PC-3 (cell line): ENCODE results near the gene NDUFB5. TPM values are rescaled to one million over a fixed set of nuclear protein-coding genes. Genes with fewer than 3 reads are reported as not detected.
A peak's percentile ranks its signal among the peaks of the same experiment; 100 is the strongest.

ENCODE experiments used
- ATAC-seq: fragments of 200-7000 bp; cut with Tn5 transposase; 2 replicates; pipeline ENCODE4 v1.9.1; 2020; ENCODE audit warnings: mild to moderate bottlenecking, moderate library complexity
- BruUV-seq: library from RNA; stranded (reverse); fragments of 400-500 nt; replicated peaks from 2 replicates; lab custom pipeline; 2021; lab: Mats Ljungman, UMichigan
- CTCF ChIA-PET: fragments of 300-600 bp; sonication (Branson Sonifier 250); formaldehyde crosslinking; loops from one replicate; lab custom pipeline; 2022; ENCODE audit warnings: antibody characterized with exemption; lab: Charles Lee
- POLR2A ChIA-PET: fragments of 300-600 bp; sonication (Branson Sonifier 250); formaldehyde crosslinking; loops from one replicate; lab custom pipeline; 2022; ENCODE audit warnings: antibody characterized with exemption; ENCODE audit not compliant: unreplicated experiment; lab: Charles Lee
- DNase-seq: peaks from one replicate; pipeline ENCODE4 v3.0.0-alpha.2; 2015
- H2AFZ ChIP-seq: fragments of 300-600 bp; sonication (generic); 2 replicates; pipeline ENCODE4 v1.6.0; 2016; ENCODE audit warnings: antibody characterized with exemption, low read length
- H3F3A ChIP-seq: fragments of 300-600 bp; sonication (generic); one replicate; pipeline ENCODE4 v1.6.0; 2017; ENCODE audit warnings: antibody characterized with exemption, low read length, control low read depth, mild to moderate bottlenecking; ENCODE audit not compliant: unreplicated experiment
- H3K27ac ChIP-seq: fragments of 300-600 bp; sonication (generic); 2 replicates; pipeline ENCODE4 v1.5.1; 2016; ENCODE audit warnings: mild to moderate bottlenecking, low read length
- H3K27me3 ChIP-seq: fragments of 300-600 bp; sonication (generic); 2 replicates; pipeline ENCODE4 v1.6.1; 2016; ENCODE audit warnings: low read length, mixed read lengths
- H3K36me3 ChIP-seq: fragments of 300-600 bp; sonication (generic); 2 replicates; pipeline ENCODE4 v1.6.1; 2016; ENCODE audit warnings: low read depth, mixed run types, low read length, mixed read lengths
- H3K4me1 ChIP-seq: fragments of 300-600 bp; sonication (generic); 2 replicates; pipeline ENCODE4 v1.5.1; 2016; ENCODE audit warnings: low read length; ENCODE audit not compliant: insufficient read depth
- H3K4me2 ChIP-seq: fragments of 300-600 bp; sonication (generic); 2 replicates; pipeline ENCODE4 v1.6.0; 2016; ENCODE audit warnings: low read length
- H3K4me3 ChIP-seq: fragments of 300-600 bp; sonication (generic); 2 replicates; pipeline ENCODE4 v1.5.1; 2016; ENCODE audit warnings: mild to moderate bottlenecking, low read length, mixed read lengths
- H3K79me2 ChIP-seq: fragments of 300-600 bp; sonication (generic); 2 replicates; pipeline ENCODE4 v1.6.1; 2017; ENCODE audit warnings: low read length, mixed read lengths
- H3K9ac ChIP-seq: fragments of 300-600 bp; sonication (generic); 2 replicates; pipeline ENCODE4 v1.6.0; 2016; ENCODE audit warnings: mild to moderate bottlenecking, low read length
- H3K9me2 ChIP-seq: fragments of 300-600 bp; sonication (generic); replicated peaks from 2 replicates; pipeline ENCODE4 v1.6.1; 2016; ENCODE audit warnings: mixed run types, low read length, mixed read lengths
- H3K9me3 ChIP-seq: fragments of 300-600 bp; sonication (generic); 2 replicates; pipeline ENCODE4 v1.6.1; 2016; ENCODE audit warnings: low read length, mixed read lengths
- H4K20me1 ChIP-seq: fragments of 300-600 bp; sonication (generic); 2 replicates; pipeline ENCODE4 v1.6.1; 2016; ENCODE audit warnings: low read length, mixed read lengths
- EZH2 ChIP-seq: fragments of 300-600 bp; sonication (generic); IDR thresholded peaks from one replicate; pipeline ENCODE4 v1.6.1; 2017; ENCODE audit warnings: antibody characterized with exemption, mild to moderate bottlenecking, low read length; ENCODE audit not compliant: unreplicated experiment
- EZH2phosphoT487 ChIP-seq: fragments of 300-600 bp; sonication (generic); IDR thresholded peaks from 2 replicates; pipeline ENCODE4 v1.6.1; 2018; ENCODE audit warnings: mild to moderate bottlenecking, antibody characterized with exemption, low read length, borderline replicate concordance
- intact Hi-C: fragments of 100-400 bp; cut with micrococcal nuclease; formaldehyde crosslinking; loops from 2 replicates; pipeline ENCODE4 v1.9.0; 2023
- total RNA-seq: library from RNA; depleted of rRNA; stranded (reverse); fragments of >200 nt; gene quantifications from 2 replicates; pipeline ENCODE4 v1.2.3, GENCODE V29; 2014
- TF ChIP-seq, protein P1 (sequence below): fragments of 300-600 bp; sonication (generic); conservative IDR thresholded peaks from 2 replicates; pipeline ENCODE4 v1.5.1; 2017; ENCODE audit warnings: antibody characterized with exemption, low read depth, mild to moderate bottlenecking, low read length

Gene NDUFB5
- total RNA-seq, 1 experiment from 2014 or later = 126 TPM

DNA sequence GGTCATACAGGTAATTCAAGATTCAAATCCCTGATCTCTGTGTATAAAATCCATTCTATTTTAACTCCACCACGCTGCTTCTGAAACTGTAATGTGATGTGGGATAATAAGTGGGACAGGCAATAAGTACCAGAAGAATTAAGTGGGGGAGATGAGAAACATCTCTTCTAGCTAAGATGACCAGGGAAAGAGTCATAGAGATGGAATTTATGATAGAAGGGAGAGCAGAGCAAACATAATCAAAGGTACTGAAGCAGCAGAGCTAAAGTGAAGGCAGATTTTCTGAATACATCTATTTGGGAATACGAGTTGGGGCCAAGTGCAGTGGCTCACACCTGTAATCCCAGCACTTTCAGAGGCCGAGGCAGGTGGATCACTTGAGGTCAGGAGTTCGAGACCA lies 5.1 kb upstream of the NDUFB5 start:
- H3K9me2 ChIP-seq = no peaks in the 10 kb centered on the region
- no peaks in the 10 kb centered on the region for H3F3A ChIP-seq
- H3K79me2 ChIP-seq = peaks cover 40% of the 10 kb centered on the region
- H3K4me2 ChIP-seq = no peak overlapping the region
- no peaks in the 10 kb centered on the region for H4K20me1 ChIP-seq
- H3K27me3 ChIP-seq = no peaks in the 10 kb centered on the region
- H3K4me1 ChIP-seq = peaks cover 9% of the 10 kb centered on the region
- H2AFZ ChIP-seq = no peak overlapping the region
- peaks cover 53% of the 10 kb centered on the region for H3K36me3 ChIP-seq
- no TSS peak for BruUV-seq
- DNase-seq = peak; percentile 34
- H3K9ac ChIP-seq = no peak overlapping the region
- no peak overlapping the region for H3K27ac ChIP-seq
- TF ChIP-seq EZH2phosphoT487 (no peak), EZH2 (no peak)
- TF ChIP-seq, protein P1, sequence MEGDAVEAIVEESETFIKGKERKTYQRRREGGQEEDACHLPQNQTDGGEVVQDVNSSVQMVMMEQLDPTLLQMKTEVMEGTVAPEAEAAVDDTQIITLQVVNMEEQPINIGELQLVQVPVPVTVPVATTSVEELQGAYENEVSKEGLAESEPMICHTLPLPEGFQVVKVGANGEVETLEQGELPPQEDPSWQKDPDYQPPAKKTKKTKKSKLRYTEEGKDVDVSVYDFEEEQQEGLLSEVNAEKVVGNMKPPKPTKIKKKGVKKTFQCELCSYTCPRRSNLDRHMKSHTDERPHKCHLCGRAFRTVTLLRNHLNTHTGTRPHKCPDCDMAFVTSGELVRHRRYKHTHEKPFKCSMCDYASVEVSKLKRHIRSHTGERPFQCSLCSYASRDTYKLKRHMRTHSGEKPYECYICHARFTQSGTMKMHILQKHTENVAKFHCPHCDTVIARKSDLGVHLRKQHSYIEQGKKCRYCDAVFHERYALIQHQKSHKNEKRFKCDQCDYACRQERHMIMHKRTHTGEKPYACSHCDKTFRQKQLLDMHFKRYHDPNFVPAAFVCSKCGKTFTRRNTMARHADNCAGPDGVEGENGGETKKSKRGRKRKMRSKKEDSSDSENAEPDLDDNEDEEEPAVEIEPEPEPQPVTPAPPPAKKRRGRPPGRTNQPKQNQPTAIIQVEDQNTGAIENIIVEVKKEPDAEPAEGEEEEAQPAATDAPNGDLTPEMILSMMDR = no peak
- H3K9me3 ChIP-seq = no peaks in the 10 kb centered on the region
- ChIA-PET CTCF (no interaction called here), POLR2A (no interaction called here)
- intact Hi-C loops = no loop called here
- no peak; the same call in 1 of the 2 replicates for ATAC-seq
- no peak overlapping the region for H3K4me3 ChIP-seq

DNA sequence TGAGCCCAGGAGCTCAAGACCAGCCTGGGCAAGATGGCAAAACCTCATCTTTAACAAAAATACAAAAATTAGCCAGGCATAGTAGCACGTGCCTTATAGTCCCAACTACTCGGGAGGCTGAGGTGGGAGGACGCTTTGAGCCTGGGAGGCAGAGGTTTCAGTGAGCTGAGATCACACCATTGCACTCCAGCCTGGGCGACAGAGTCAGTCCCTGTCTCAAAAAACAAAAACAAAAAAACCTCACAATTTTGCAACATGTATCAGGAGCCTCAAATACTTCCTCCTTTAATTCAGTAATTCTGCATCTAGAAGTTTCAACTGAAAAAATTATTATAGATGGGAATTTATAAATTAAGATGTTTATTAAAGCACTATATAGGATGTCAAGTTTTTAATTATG lies 1.3 kb upstream of the NDUFB5 start:
- DNase-seq = no peak
- POLR2A ChIA-PET = no interaction called here
- no peak for ATAC-seq
- Histone ChIP-seq H2AFZ (no peak overlapping the region), H3K9me3 (no peaks in the 10 kb centered on the region), H3K4me3 (peak overlapping the region; percentile 90), H3K4me1 (peaks cover 13% of the 10 kb centered on the region), H3K4me2 (peak overlapping the region; percentile 88), H3K27me3 (no peaks in the 10 kb centered on the region), H3K79me2 (peaks cover 75% of the 10 kb centered on the region), H3F3A (no peaks in the 10 kb centered on the region), H4K20me1 (no peaks in the 10 kb centered on the region), H3K36me3 (peaks cover 31% of the 10 kb centered on the region), H3K9ac (peak overlapping the region; percentile 91), H3K27ac (no peak overlapping the region), H3K9me2 (no peaks in the 10 kb centered on the region)
- TF ChIP-seq EZH2 (no peak), EZH2phosphoT487 (no peak)
- TF ChIP-seq, protein P1 = no peak
- CTCF ChIA-PET = no interaction called here
- intact Hi-C loops = no loop called here
- no TSS peak for BruUV-seq

DNA sequence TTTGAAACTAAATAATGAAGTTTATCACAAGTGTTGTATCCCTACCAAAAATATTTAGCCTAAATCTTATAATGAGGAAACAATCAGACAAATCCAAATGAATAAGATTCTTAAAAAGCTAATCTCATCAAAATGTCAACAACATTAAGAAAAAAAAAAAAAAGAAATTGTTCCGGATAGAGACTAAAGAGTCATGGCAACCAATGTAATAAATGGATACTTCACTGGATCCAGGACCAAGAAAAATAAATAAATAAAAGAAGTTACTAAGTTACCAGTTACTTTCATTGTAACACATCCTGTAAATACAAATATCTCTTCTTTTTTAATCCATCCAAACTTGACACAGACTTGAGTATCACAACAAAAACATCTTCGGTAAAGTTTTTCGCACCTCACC lies 763 bp upstream of the NDUFB5 start:
- CTCF ChIA-PET = no interaction called here
- no peak for ATAC-seq

More for the DNA sequence above, 763 bp upstream of the NDUFB5 start:
- no TSS peak for BruUV-seq
- Histone ChIP-seq H3K9me2 (no peaks in the 10 kb centered on the region), H3K9me3 (no peaks in the 10 kb centered on the region), H2AFZ (peak overlapping the region; percentile 88), H3K36me3 (peaks cover 27% of the 10 kb centered on the region), H3K4me3 (peak overlapping the region; percentile 90), H3F3A (no peaks in the 10 kb centered on the region), H4K20me1 (no peaks in the 10 kb centered on the region), H3K27ac (peak overlapping the region; percentile 50), H3K9ac (peak overlapping the region; percentile 91), H3K27me3 (no peaks in the 10 kb centered on the region), H3K4me2 (peak overlapping the region; percentile 88), H3K79me2 (peaks cover 80% of the 10 kb centered on the region), H3K4me1 (peaks cover 13% of the 10 kb centered on the region)
- intact Hi-C loops = loop anchor here (2.0 kb wide), 2 partner anchors 41 to 49 kb away; partner anchors contain the start of genes ACTL6A and USP13
- DNase-seq = no peak
- POLR2A ChIA-PET = no interaction called here
- TF ChIP-seq, protein P1 = no peak
- no peak for TF ChIP-seq EZH2
- TF ChIP-seq EZH2phosphoT487 = no peak
